ENCODE results near the gene GSTM5.
"Not testable (repeated sequence)": the region's sequence is repeated elsewhere in the genome, so short reads cannot be mapped to it uniquely, and the experiment has no call there.

GSTM5 gene

DNA sequence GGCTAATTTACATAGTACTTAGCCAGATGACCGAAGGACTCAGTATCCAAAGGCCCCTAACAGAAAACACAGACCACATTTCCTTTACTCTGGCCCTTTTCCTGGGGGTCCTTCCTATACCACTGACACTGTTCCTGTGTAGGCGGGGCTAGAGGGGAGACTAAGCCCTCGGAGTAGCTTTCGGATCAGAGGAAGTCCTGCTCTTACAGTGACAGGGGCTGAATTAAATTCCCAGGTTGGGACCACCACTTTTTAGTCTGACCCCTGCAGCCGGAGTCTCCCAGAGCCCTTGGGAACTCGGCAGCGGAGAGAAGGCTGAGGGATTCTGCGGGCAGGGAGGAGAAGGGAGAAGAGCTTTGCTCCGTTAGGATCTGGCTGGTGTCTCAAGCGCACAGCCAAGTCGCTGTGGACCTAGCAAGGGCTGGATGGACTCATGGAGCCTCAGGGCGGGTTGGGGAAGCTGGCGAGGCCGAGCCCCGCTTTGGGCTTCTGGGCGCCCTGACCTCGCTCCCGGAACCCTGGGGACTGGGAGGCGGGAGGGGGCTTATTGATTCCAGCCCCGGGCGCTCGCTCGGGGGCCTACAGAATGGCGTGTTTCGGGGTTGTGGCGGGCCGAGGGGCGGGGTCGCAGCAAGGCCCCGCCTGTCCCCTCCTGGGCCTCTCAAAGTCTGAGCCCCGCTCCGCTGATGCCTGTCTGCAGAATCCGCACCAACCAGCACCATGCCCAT, at the start of gene GSTM5:
Gene GSTM5, plus strand, starts transcription at position 659 of the 728 bp plus-strand sequence. Its CDS starts 62 bp downstream, at position 721.
- not testable (repeated sequence) for DNase-seq

DNA sequence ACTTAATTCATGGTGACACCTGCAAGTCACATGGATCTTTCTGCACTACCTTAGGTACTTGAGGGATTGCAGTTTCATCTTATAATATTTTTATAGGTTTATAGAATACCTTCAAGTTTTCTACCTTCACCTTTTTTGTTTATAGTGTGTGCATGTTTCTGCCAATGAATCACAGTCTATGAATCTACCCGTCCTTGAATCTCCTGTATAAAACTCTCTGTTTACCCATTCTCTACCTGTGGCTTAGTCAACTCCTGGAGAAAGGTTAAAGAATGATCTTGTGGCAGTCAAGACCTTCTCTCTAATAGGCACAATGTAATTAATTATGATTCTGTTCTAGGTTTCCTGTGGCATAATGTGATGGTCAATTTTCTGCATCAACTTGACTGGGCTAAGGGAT, 47.4 kb upstream of the GSTM5 start:
- no peak for DNase-seq

DNA sequence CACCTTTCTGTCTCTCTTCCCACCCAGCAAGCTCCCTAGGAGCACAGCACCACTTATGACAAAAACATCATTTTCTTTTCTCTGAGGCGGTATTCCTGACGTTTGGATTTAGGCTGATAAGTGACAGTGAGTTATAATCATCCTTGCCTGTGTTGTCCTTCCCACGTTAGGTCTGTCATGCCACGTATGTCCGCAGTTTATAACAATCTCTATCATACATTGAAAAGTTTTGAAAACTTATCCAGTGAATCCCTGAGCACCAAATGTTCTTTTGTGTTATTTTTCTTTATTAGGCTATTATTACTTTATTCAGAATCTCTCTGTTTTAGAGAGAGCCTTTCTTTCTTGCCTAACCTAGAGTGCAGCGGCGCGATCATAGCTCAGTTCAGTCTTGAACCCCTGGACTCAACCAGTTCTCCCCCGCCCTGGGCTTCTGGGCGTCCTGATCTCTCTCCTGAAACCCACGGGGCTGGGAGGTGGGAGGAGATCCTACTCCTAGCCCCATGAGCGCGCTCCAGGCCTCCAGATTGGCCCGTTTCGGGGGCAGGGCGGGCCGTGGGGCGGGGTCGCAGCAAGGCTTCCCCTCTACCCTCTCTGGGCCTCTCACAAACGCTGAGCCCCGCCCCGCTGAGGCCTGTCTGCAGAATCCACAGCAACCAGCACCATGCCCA, 44.5 kb upstream of the GSTM5 start, which contains the start of gene GSTM2:
Gene GSTM2, plus strand, starts transcription at position 606 of the 671 bp plus-strand sequence. Its CDS starts 59 bp downstream, at position 665.
- DNase-seq: peak; percentile 73 to 89 (median 75)

DNA sequence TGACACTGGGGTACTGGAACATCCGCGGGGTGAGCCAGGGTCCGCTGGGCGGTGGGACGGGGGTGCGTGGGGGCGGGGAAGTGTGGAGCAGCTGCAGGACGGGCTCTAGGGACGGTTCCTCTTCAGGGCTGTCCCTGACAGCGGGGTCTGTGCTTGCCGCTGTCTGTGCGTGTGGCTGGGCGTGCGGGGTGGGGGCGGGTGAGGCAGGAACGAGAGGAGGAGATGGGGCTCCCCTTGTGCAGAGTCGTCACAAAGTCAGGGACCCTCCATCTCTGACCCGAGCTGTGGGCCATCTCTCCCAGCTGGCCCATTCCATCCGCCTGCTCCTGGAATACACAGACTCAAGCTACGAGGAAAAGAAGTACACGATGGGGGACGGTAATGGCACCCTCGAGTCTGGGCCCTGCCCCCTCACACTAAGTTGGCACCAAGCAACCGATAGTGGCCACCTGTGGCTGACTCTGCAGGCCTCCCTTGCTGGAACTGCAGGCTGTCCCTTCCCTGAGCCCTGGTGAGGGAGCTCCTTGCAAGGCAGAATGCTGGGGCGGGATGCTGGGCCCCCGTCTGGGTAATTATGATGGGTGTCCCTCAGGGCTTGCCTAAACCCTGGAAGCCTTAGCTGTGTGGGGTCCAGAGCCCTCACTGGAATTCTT, 43.8 kb upstream of the GSTM5 start:
- DNase-seq: no peak

DNA sequence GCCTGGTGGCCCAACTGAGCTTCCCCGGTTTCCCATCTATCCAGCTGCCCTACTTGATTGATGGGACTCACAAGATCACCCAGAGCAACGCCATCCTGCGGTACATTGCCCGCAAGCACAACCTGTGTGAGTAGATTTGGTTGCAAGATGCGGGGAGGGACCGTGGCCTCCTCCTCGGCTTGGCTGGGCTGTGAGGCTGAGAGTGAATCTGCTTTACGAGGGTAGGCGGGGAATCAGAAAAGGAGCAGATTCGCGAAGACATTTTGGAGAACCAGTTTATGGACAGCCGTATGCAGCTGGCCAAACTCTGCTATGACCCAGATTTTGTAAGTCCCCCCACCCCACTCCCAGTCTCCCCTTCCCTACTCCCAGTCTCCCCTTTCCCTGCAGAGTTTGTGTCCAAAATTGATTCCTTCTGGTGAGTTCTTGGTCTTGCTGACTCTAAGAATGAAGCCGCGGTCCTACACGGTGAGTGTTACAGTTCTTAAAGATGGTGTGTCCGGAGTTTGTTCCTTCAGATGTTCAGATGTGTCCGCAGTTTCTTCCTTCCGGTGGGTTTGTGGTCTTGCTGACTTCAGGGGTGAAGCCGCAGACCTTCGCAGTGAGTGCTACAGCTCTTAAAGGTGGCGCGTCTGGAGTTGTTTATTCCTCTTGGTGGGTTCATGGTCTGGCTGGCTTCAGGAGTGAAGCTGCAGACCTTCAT, 42.7 kb upstream of the GSTM5 start:
- no peak for DNase-seq

DNA sequence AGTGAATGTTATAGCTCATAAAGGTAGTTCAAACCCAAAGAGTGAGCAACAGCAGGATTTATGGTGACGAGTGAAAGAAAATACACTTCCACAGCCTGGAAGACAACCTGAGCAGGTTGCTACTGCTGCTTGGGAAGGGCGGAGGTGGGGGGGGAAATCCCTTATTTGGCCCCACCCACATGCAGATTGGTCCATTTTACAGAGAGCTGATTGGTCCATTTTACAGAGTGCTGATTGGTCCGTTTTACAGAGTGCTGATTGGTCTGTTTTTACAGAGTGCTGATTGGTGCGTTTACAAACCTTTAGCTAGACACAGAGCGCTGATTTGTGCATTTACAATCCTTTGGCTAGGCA, 42.1 kb upstream of the GSTM5 start:
- not testable (repeated sequence) for DNase-seq

DNA sequence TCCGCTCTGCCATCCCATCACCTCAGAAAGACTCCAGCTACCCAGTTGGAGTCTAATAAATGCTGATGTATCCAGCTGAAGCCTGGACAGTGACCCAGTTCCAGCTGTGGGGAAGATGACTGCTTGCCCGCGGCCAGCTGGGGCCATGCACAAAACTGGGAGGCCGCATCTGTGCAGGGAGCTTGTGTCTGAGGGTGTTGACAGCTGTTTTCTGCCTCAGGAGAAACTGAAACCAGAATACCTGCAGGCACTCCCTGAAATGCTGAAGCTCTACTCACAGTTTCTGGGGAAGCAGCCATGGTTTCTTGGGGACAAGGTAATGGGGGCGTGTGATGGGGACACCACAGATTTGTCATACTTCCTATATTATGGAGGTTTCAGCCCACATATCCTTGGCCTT, 41.0 kb upstream of the GSTM5 start:
- no peak for DNase-seq

DNA sequence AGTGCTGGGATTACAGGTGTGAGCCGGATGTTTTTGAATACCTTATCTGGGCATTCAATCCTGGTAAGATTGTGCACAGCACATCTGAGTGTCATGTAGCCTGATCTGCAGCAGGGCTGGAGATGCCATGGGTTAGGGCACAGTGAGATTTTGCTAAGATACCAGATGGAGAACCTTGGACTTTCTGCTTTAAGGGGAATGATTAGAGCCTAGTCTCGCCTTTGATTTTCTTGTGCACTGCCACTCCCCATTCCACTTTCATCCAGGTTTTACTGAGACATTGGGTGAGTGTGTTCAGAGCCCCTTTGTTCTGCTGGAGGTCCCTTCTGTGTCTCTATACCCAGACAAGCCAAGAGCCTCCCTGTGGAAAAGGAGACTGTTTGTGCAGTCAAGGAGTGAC, 38.2 kb upstream of the GSTM5 start:
- DNase-seq: not testable (repeated sequence)

DNA sequence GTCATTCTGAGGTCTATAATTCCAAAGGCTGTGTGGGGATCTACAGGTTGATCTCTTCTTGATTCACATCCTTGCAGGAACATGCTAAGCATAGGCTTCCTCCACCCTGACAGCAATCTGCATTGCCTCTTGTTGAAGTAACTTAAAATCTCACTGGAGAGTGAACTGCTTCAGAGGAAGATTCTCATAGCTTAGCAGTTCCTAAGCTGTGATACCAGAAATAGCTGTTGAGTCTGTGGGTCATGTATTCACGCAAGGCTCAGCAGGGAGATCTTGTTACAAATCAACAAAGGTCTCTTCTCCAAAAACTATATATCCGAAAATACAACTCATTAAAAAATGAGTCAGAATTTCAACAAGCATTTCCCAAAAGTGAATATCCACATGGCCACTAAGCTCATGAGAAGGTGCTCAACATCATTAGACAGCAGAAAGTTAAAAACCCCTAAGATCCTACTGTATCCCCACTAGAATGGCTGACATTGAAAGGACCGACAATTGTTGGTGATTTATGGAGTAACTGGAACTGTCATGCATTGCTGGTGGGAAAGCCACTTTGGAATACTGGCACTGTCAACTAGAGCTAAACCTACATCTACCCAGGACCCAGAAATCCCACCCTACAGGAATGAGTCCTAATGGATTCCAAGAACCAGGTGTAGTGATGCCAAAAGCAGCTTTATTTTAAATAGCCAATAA, 35.2 kb upstream of the GSTM5 start:
- not testable (repeated sequence) for DNase-seq

DNA sequence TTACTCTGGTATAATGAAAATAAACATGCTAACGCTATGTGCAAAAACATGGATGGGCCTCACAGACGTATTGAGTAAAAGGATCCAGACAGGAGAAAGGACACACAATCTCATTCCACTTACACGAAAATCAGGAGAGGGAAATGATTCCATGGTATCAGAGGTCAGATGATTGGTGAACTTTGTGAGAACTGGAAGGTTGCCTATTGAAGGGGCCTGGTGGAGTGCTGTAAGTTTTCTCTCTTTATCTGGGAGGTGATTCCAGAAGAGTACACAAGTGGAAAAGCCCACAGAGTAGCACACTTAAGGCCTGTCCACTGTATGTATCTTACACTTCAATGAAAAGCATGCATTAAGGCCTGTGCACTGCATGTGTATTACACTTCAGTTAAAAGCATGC, 34.6 kb upstream of the GSTM5 start:
- DNase-seq: no peak

DNA sequence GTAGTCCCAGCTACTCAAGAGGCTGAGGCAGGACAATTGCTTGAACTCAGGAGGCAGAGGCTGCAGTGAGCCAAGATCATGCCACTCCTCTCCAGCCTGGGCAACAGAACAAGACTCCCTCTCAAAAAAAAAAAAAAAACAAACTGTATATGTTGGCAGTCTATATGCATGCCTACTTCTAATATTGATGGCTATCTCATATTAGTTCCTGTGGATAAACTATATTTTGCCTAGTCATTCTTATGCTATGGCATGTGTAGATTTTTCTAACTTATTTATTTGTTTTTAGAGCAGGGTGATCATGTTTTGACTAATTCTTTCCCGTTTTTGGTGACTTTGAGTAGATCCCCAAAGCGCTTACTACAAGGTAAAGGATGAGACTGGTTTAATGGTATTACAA, 33.4 kb upstream of the GSTM5 start:
- not testable (repeated sequence) for DNase-seq

DNA sequence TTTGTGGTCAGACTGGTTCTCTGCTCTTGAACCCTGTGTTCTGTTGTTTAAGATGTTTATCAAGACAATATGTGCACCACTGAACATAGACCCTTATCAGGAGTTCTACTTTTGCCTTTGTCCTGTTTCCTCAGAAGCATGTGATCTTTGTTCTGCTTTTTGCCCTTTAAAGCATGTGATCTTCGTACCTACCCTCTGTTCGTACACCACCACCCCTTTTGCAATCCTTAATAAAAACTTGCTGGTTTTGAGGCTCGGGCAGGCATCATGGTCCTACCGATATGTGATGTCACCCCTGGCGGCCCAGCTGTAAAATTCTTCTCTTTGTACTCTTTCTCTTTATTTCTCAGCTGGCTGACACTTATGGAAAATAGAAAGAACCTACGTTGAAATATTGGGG, 27.3 kb upstream of the GSTM5 start:
- DNase-seq: peak in 1 of 3 donors; percentile 22

DNA sequence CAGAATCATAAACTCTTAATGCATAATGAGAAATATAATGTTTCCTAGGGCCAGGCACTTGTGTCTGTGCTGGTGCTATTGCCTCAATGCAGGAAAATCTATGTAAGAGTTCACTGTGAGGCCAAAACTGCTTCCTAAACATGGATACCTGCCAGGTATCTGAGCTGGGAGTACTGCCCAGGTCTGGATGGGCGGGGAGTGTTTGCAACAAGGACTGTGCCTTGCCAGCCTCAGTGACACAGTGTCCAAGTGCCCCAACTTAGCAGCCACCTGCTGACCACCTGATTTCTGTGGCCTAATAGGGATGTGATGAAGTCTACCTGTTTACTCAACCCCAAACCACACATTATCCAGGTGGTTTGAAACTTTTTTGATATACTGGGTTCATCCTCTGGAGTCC, 26.7 kb upstream of the GSTM5 start:
- DNase-seq: not testable (repeated sequence)

DNA sequence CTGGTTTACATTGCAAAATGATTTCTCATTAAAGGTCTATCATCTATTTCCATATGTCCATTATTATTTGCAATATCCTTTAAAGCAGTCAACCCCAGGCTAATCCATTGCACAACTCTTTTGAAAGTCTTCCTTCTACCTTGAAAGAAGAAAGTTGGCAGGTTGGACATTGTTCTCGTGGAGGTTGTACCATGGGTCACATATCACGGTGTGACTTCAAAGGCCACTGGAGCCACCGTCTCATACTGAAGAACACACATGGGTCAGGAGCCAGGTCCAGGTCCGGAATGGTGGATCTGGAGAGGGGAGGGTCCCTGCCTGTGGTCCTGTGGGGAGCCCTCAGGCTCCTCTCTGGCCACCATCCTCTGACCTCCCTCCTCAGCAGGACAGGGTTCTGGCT, 26.2 kb upstream of the GSTM5 start:
- not testable (repeated sequence) for DNase-seq

DNA sequence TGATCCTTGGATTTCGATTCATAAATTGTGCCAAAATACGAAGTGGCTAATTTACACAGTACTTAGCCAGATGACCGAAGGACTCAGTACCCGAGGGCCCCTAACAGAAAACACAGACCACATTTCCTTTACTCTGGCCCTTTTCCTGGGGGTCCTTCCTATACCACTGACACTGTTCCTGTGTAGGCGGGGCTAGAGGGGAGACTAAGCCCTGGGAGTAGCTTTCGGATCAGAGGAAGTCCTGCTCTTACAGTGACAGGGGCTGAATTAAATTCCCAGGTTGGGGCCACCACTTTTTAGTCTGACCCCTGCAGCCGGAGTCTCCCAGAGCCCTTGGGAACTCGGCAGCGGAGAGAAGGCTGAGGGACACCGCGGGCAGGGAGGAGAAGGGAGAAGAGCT, 24.9 kb upstream of the GSTM5 start:
- DNase-seq: not testable (repeated sequence)

DNA sequence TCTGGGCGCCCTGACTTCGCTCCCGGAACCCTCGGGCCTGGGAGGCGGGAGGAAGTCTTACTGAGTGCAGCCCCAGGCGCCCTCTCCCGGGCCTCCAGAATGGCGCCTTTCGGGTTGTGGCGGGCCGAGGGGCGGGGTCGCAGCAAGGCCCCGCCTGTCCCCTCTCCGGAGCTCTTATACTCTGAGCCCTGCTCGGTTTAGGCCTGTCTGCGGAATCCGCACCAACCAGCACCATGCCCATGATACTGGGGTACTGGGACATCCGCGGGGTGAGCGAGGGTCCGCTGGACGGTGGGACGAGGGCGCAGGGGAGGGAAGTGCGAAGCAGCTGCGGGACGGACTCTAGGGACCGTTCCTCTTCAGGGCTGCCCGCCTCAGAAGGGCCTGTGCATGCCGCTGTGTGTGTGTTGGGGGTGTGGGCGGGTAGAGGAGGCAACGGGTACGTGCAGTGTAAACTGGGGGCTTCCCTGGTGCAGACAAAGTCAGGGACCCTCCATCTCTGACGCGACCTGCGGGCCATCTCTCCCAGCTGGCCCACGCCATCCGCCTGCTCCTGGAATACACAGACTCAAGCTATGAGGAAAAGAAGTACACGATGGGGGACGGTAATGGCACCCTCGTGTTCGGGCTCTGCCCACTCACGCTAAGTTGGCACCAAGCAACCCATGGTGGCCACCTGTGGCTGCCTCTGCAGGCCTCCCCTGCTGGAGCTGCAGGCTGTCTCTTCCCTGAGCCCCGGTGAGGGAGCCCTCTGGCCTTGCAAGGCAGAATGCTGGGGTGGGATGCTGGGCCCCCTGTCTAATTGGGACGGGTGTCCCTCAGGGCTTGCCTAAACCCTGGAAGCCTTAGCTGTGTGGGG, 24.2 kb upstream of the GSTM5 start, which contains the start of gene GSTM1:
Gene GSTM1, plus strand, starts transcription at position 177 of the 859 bp plus-strand sequence. Its CDS starts 57 bp downstream, at position 234.
- peak; percentile 72 to 94 (median 88) for DNase-seq

DNA sequence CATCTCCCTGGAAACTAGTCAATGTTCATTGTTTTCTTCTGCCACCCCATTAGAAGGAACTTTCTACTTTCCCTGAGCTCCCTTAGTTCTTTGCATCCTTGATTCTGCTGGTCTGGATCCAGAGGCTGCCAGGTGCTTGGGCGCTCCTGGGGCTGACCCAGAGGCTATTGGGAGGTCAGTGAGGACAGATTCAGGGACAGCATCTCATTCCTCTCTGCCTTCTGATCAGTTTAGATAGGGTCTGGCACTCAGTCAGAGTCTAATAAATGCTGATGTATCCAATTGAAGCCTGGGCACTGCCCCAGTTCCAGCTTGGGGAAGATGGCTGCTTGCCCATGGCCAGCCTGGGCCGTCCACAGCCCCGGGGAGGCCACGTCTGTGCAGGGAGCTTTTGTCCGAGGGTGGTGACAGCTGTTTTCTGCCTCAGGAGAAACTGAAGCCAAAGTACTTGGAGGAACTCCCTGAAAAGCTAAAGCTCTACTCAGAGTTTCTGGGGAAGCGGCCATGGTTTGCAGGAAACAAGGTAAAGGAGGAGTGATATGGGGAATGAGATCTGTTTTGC, 22.1 kb upstream of the GSTM5 start:
- DNase-seq: no peak

DNA sequence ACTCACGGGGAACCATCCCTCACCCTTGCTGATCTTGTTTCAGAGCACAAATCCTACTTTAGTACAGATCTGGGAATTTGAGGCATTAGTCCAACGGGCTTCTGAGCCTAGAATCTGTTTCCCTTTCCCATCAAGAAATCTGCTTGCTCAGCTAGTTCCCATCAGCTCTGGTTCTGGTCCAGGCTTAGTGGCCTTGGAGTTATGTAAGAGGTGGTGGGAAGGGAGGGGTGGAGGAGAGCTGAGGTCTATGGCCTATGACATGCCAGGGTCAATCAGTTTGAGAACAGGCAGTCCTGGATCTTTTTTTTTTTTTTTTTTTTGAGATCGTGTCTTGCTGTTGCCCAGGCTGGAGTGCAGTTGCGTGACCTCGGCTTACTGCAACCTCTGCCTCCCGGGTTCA, 20.3 kb upstream of the GSTM5 start:
- DNase-seq: peak in 1 of 3 donors; percentile 17

DNA sequence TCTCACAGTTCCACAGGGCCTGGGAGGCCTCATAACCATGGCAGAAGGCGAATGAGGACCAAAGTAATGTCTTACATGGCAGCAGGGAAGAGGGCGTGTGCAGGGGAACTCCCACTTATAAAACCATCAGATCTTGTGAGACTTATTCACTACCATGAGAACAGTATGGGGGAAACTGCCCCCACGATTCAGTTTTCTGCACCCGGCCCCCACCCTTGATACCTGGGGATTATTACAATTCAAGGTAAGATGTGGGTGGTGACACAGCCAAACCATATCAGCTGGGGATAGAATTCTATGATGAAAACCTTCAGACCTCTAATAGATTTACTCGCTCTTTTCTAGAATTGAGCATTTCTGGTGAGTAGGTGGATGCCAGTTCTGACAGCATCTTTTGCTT, 17.7 kb upstream of the GSTM5 start:
- DNase-seq: not testable (repeated sequence)

DNA sequence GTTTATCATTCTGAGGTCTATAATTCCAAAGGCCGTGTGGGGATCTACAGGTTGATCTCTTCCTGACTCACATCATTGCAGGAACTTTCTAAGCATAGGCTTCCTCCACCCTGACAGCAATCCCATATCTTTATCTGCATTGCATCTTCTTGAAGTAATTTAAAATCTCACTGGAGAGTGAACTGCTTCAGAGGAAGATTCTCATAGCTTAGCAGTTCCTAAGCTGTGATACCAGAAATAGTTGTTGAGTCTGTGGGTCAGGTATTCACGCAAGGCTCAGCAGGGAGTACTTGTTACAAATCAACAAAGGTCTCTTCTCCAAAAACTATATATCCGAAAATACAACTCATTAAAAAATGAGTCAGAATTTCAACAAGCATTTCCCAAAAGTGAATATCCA, 16.9 kb upstream of the GSTM5 start:
- DNase-seq: not testable (repeated sequence)

DNA sequence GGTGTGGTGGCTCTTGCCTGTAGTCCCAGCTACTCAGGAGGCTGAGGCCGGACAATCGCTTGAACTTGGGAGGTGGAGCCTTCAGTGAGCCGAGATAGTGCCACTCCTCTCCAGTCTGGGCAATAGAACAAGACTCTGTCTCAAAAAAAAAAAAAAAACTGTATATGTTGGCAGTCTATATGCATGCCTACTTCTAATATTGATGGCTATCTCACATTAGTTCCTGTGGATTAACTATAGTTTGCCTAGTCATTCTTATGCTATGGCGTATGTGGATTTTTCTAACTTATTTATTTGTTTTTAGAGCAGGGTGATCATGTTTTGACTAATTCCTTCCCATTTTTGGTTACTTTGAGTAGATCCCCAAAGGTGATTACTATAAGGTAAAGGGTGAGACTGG, 15.0 kb upstream of the GSTM5 start:
- no peak for DNase-seq
